ENCODE measurements around the gene TMEM175. TPM values are rescaled to one million over a fixed set of nuclear protein-coding genes. Genes with fewer than 3 reads are reported as not detected.

Gene TMEM175
- polyA plus RNA-seq, 1 of the 3 experiments (the other 2 are of a cell fraction) = 54.2 TPM

DNA sequence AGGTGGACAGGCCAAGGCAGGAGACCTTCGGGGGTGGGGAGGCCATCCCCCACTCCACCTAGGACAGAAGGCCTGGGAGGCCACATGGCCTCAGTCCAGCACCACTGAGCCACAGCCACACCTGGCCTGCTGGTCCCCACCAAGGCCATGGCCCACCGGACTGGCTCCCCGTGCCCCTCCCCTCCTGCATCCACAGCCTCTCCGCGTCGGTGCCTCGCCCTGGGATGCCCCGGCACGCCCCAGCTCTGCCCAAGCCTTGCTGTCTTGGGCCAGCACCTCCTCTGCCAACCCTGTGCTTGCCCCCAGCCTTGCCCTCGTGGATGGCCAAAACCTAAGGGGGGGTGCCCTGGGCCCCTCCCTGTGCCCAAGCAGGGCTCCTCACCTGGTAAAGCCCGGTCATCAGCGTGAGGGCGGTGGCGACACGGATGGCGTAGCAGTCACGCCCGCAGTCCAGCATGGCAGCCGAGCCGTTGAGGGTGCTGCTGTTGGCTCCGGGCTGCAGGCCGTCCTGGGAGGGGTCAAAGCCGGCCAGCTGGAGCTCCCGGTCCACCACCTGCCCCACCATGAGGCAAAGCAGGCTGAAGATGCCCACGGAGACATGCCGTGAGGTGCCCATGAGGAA, 58.6 kb downstream of the TMEM175 start (continued):
- TF ChIP-seq, protein P1, sequence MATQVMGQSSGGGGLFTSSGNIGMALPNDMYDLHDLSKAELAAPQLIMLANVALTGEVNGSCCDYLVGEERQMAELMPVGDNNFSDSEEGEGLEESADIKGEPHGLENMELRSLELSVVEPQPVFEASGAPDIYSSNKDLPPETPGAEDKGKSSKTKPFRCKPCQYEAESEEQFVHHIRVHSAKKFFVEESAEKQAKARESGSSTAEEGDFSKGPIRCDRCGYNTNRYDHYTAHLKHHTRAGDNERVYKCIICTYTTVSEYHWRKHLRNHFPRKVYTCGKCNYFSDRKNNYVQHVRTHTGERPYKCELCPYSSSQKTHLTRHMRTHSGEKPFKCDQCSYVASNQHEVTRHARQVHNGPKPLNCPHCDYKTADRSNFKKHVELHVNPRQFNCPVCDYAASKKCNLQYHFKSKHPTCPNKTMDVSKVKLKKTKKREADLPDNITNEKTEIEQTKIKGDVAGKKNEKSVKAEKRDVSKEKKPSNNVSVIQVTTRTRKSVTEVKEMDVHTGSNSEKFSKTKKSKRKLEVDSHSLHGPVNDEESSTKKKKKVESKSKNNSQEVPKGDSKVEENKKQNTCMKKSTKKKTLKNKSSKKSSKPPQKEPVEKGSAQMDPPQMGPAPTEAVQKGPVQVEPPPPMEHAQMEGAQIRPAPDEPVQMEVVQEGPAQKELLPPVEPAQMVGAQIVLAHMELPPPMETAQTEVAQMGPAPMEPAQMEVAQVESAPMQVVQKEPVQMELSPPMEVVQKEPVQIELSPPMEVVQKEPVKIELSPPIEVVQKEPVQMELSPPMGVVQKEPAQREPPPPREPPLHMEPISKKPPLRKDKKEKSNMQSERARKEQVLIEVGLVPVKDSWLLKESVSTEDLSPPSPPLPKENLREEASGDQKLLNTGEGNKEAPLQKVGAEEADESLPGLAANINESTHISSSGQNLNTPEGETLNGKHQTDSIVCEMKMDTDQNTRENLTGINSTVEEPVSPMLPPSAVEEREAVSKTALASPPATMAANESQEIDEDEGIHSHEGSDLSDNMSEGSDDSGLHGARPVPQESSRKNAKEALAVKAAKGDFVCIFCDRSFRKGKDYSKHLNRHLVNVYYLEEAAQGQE (IDR thresholded peaks at IDR 0.05; ENCODE audit: low read depth, low read length) = no peak
- no peak for TF ChIP-seq FOXM1 (IDR thresholded peaks at IDR 0.05; ENCODE audit: low read depth)
- TF ChIP-seq NRF1 (IDR thresholded peaks at IDR 0.05; ENCODE audit: low read depth, low read length) = no peak
- TF ChIP-seq RXRA (IDR thresholded peaks at IDR 0.05; ENCODE audit: borderline replicate concordance, low read depth) = no peak

DNA sequence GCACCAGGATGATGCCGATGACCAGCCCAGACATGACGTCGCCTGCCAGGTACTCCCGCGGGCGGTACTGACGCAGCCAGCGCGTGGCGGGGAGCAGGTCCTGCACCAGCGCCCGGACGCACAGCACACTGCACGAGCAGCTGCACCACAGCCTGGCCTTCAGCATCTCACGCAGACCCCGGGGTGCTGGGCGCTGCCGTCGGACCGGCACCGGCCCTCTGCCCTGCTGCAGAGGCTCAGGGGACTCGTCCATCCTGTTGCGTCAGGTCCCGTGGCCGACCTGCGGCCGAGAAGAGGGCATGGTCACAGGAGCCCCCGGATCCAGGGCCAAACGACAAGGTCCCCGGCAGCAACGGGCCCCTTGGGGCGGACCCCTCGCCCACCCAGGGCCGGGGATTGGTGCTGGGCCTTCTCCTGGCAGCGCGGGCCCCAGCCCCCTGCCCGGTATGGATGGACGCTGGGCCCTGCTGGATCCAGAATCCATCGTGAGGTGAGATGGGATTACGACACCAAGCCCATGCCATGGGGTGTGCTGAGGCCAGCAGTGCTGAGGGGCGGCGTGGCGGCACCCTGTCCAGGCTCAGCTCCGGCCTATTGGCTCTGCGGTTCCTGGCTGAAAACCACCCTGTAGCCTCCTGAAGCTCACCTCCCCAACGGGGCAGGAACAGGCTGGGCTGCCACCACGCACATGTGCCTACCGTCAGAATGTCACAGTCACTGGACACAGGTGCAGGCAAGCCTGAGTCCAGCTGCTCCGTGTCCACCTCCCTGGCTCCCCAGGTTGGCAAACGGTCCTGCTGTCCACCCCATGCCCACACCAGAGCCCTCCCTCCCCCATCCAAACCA, 59.4 kb downstream of the TMEM175 start:
- Histone ChIP-seq H3K79me2 (ENCODE audit: insufficient read depth) (peaks cover 7% of the 10 kb centered on the region; the same call in 1 of the 2 replicates), H4K20me1 (ENCODE audit: insufficient read depth) (no peaks in the 10 kb centered on the region), H3K4me3 (ENCODE audit: low read depth in 2 of 2, low read length in 1 of 2) (no peak overlapping the region), H3K36me3 (replicated peaks in 1 of 2; ENCODE audit: control insufficient read depth in 1 of 2, insufficient read depth in 2 of 2, low read length in 1 of 2) (peaks cover 0 to 19% of the 10 kb centered on the region in 2 experiments), H3K4me2 (no peak overlapping the region), H3K9ac (no peak overlapping the region), H3K27ac (ENCODE audit: low read depth in 2 of 2, low read length in 1 of 2) (no peak overlapping the region), H3K9me3 (no peaks in the 10 kb centered on the region), H3K4me1 (ENCODE audit: control insufficient read depth in 1 of 2, insufficient read depth in 2 of 2, low read depth in 1 of 2, low read length in 1 of 2) (peaks cover 3 to 11% of the 10 kb centered on the region in 2 experiments; a peak in 1 of 4 replicates), H3K9me2 (no peaks in the 10 kb centered on the region), H3F3A (replicated peaks; ENCODE audit: insufficient read depth) (no peaks in the 10 kb centered on the region), H2AFZ (ENCODE audit: low read depth) (no peak overlapping the region), H3K27me3 (ENCODE audit: insufficient read depth) (no peaks in the 10 kb centered on the region; the same call in 1 of the 2 replicates)
- DNase-seq = no peak
- ChIA-PET CTCF (interaction anchor here (0.6 kb wide), 1 partner anchor 126 kb away, joined by 3 read pairs; no protein-coding TSS in a partner anchor), POLR2A (no interaction called here)
- WGBS (ENCODE audit: low lambda C conversion rate) = 93% methylated on average over 17 of the region's 50 CpGs
- TF ChIP-seq SMC3 (IDR thresholded peaks at IDR 0.05; ENCODE audit: low read depth, low read length) (no peak), RAD21 (IDR thresholded peaks at IDR 0.05; ENCODE audit: low read length) (no peak), MEF2A (IDR thresholded peaks at IDR 0.05; ENCODE audit: borderline replicate concordance, low read depth) (no peak), RFX5 (IDR thresholded peaks at IDR 0.05; ENCODE audit: low read length) (no peak), FOXJ3 (CRISPR knock-in tag; IDR thresholded peaks at IDR 0.05) (no peak), SIN3A (IDR thresholded peaks at IDR 0.05; ENCODE audit: borderline replicate concordance, low read depth, low read length) (no peak)
- TF ChIP-seq, protein P2, sequence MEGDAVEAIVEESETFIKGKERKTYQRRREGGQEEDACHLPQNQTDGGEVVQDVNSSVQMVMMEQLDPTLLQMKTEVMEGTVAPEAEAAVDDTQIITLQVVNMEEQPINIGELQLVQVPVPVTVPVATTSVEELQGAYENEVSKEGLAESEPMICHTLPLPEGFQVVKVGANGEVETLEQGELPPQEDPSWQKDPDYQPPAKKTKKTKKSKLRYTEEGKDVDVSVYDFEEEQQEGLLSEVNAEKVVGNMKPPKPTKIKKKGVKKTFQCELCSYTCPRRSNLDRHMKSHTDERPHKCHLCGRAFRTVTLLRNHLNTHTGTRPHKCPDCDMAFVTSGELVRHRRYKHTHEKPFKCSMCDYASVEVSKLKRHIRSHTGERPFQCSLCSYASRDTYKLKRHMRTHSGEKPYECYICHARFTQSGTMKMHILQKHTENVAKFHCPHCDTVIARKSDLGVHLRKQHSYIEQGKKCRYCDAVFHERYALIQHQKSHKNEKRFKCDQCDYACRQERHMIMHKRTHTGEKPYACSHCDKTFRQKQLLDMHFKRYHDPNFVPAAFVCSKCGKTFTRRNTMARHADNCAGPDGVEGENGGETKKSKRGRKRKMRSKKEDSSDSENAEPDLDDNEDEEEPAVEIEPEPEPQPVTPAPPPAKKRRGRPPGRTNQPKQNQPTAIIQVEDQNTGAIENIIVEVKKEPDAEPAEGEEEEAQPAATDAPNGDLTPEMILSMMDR (IDR thresholded peaks at IDR 0.05) = no peak

Data from SK-N-SH (cell line).